ENCODE data around the gene DSG2. TPM values are rescaled to one million over a fixed set of nuclear protein-coding genes. Genes with fewer than 3 reads are reported as not detected.

The DSG2 gene
- total and polyA plus RNA-seq, 3 donors from 2014 or later = 5.9 to 8.6 (median 7.0) TPM

DNA sequence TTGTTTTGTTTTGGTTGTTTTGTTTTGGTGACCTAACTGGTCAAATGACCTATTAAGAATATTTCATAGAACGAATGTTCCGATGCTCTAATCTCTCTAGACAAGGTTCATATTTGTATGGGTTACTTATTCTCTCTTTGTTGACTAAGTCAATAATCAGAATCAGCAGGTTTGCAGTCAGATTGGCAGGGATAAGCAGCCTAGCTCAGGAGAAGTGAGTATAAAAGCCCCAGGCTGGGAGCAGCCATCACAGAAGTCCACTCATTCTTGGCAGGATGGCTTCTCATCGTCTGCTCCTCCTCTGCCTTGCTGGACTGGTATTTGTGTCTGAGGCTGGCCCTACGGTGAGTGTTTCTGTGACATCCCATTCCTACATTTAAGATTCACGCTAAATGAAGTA lies 93.7 kb downstream of the DSG2 start, which contains the start of gene TTR:
Gene TTR (plus strand): TSS at position 250 of the 400 bp plus-strand sequence. CDS start 26 bp downstream, at position 276.
- no peaks in the 10 kb centered on the region for H3K27me3 ChIP-seq
- H3K4me3 ChIP-seq = no peak within 1 kb of the TSS
- DNase-seq = no peak
- H3K27ac ChIP-seq = no peak within 1 kb of the TSS
- intact Hi-C loops (cut with DNase I; ENCODE audit: low total_unique reads) = no loop called here
- TF ChIP-seq, protein P1, sequence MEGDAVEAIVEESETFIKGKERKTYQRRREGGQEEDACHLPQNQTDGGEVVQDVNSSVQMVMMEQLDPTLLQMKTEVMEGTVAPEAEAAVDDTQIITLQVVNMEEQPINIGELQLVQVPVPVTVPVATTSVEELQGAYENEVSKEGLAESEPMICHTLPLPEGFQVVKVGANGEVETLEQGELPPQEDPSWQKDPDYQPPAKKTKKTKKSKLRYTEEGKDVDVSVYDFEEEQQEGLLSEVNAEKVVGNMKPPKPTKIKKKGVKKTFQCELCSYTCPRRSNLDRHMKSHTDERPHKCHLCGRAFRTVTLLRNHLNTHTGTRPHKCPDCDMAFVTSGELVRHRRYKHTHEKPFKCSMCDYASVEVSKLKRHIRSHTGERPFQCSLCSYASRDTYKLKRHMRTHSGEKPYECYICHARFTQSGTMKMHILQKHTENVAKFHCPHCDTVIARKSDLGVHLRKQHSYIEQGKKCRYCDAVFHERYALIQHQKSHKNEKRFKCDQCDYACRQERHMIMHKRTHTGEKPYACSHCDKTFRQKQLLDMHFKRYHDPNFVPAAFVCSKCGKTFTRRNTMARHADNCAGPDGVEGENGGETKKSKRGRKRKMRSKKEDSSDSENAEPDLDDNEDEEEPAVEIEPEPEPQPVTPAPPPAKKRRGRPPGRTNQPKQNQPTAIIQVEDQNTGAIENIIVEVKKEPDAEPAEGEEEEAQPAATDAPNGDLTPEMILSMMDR (IDR thresholded peaks at IDR 0.05) = no peak
- no peaks in the 10 kb centered on the region for H3K4me1 ChIP-seq
- H3K9me3 ChIP-seq = no peaks in the 10 kb centered on the region
- WGBS, 2 donors = 68 to 73% methylated on average over 5 of the region's 5 CpGs
- H3K36me3 ChIP-seq (ENCODE audit: low read depth, missing control alignments) = no peaks in the 10 kb centered on the region

DNA sequence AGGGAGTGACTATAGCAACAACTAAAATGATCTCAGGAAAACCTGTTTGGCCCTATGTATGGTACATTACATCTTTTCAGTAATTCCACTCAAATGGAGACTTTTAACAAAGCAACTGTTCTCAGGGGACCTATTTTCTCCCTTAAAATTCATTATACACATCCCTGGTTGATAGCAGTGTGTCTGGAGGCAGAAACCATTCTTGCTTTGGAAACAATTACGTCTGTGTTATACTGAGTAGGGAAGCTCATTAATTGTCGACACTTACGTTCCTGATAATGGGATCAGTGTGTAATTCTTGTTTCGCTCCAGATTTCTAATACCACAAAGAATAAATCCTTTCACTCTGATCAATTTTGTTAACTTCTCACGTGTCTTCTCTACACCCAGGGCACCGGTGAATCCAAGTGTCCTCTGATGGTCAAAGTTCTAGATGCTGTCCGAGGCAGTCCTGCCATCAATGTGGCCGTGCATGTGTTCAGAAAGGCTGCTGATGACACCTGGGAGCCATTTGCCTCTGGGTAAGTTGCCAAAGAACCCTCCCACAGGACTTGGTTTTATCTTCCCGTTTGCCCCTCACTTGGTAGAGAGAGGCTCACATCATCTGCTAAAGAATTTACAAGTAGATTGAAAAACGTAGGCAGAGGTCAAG lies 94.7 kb downstream of the DSG2 start:
- TF ChIP-seq POLR2A (IDR thresholded peaks at IDR 0.05) = no peak
- TF ChIP-seq, protein P1 (IDR thresholded peaks at IDR 0.05) = no peak
- DNase-seq = no peak
- Histone ChIP-seq H3K9me3 (no peaks in the 10 kb centered on the region), H3K36me3 (ENCODE audit: low read depth, missing control alignments) (no peaks in the 10 kb centered on the region), H3K4me1 (no peaks in the 10 kb centered on the region), H3K27me3 (no peaks in the 10 kb centered on the region), H3K27ac (no peak overlapping the region), H3K4me3 (no peak overlapping the region)
- intact Hi-C loops (cut with DNase I; ENCODE audit: low total_unique reads) = no loop called here
- 69 to 71% methylated on average over 10 of the region's 10 CpGs for WGBS, 2 donors

DNA sequence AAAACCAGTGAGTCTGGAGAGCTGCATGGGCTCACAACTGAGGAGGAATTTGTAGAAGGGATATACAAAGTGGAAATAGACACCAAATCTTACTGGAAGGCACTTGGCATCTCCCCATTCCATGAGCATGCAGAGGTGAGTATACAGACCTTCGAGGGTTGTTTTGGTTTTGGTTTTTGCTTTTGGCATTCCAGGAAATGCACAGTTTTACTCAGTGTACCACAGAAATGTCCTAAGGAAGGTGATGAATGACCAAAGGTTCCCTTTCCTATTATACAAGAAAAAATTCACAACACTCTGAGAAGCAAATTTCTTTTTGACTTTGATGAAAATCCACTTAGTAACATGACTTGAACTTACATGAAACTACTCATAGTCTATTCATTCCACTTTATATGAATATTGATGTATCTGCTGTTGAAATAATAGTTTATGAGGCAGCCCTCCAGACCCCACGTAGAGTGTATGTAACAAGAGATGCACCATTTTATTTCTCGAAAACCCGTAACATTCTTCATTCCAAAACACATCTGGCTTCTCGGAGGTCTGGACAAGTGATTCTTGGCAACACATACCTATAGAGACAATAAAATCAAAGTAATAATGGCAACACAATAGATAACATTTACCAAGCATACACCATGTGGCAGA lies 97.3 kb downstream of the DSG2 start:
- WGBS, 2 donors = 85 to 88% methylated on average over 5 of the region's 5 CpGs

DNA sequence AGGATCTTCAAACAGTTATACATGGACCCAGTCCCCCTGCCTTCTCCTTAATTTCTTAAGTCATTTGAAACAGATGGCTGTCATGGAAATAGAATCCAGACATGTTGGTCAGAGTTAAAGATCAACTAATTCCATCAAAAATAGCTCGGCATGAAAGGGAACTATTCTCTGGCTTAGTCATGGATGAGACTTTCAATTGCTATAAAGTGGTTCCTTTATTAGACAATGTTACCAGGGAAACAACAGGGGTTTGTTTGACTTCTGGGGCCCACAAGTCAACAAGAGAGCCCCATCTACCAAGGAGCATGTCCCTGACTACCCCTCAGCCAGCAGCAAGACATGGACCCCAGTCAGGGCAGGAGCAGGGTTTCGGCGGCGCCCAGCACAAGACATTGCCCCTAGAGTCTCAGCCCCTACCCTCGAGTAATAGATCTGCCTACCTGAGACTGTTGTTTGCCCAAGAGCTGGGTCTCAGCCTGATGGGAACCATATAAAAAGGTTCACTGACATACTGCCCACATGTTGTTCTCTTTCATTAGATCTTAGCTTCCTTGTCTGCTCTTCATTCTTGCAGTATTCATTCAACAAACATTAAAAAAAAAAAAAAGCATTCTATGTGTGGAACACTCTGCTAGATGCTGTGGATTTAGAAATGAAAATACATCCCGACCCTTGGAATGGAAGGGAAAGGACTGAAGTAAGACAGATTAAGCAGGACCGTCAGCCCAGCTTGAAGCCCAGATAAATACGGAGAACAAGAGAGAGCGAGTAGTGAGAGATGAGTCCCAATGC lies 98.3 kb downstream of the DSG2 start:
- Histone ChIP-seq H3K36me3 (ENCODE audit: low read depth, missing control alignments) (no peaks in the 10 kb centered on the region), H3K4me1 (no peaks in the 10 kb centered on the region), H3K27me3 (no peaks in the 10 kb centered on the region), H3K27ac (no peak overlapping the region), H3K4me3 (no peak overlapping the region), H3K9me3 (no peaks in the 10 kb centered on the region)
- no peak for DNase-seq
- TF ChIP-seq, protein P1 (IDR thresholded peaks at IDR 0.05) = no peak
- TF ChIP-seq POLR2A (IDR thresholded peaks at IDR 0.05) = no peak
- 86 to 92% methylated on average over 9 of the region's 9 CpGs for WGBS, 2 donors
- intact Hi-C loops (cut with DNase I; ENCODE audit: low total_unique reads) = no loop called here

More for the DNA sequence above, 97.3 kb downstream of the DSG2 start:
- H3K27me3 ChIP-seq = no peaks in the 10 kb centered on the region
- no peak overlapping the region for H3K27ac ChIP-seq
- no peaks in the 10 kb centered on the region for H3K36me3 ChIP-seq (ENCODE audit: low read depth, missing control alignments)
- H3K4me1 ChIP-seq = no peaks in the 10 kb centered on the region
- DNase-seq = no peak
- no peaks in the 10 kb centered on the region for H3K9me3 ChIP-seq
- TF ChIP-seq POLR2A (IDR thresholded peaks at IDR 0.05) = no peak
- TF ChIP-seq, protein P1 (IDR thresholded peaks at IDR 0.05) = no peak
- H3K4me3 ChIP-seq = no peak overlapping the region
- intact Hi-C loops (cut with DNase I; ENCODE audit: low total_unique reads) = no loop called here
